A673 (cell line): ENCODE results near the gene MAPK8IP3. TPM values are rescaled to one million over a fixed set of nuclear protein-coding genes. Genes with fewer than 3 reads are reported as not detected.

ENCODE experiments used
- BruUV-seq: library from RNA; stranded (reverse); fragments of 400-500 nt; replicated peaks from 2 replicates; lab custom pipeline; 2021; lab: Mats Ljungman, UMichigan
- CTCF ChIA-PET: fragments of 300-600 bp; sonication (Branson Sonifier 250); formaldehyde crosslinking; loops from one replicate; lab custom pipeline; 2022; ENCODE audit warnings: antibody characterized with exemption; lab: Charles Lee
- POLR2A ChIA-PET: fragments of 300-600 bp; sonication (Branson Sonifier 250); formaldehyde crosslinking; loops from one replicate; lab custom pipeline; 2022; ENCODE audit warnings: antibody characterized with exemption; ENCODE audit not compliant: low non-redundant PET; lab: Charles Lee
- DNase-seq: peaks from one replicate; pipeline ENCODE4 v3.0.0-alpha.2; 2015; ENCODE audit warnings: low spot score
- H3K27ac ChIP-seq: fragments of 200-600 bp; sonication (generic); 2 replicates; pipeline ENCODE4 v1.5.1; 2016; ENCODE audit warnings: mixed run types, low read depth, mild to moderate bottlenecking, mixed read lengths, antibody characterized with exemption, low read length; ENCODE audit not compliant: poor library complexity, severe bottlenecking
- H3K27me3 ChIP-seq: fragments of 200-600 bp; sonication (generic); replicated peaks from 2 replicates; pipeline ENCODE4 v1.6.1; 2017; ENCODE audit warnings: mixed run types, low read depth, mild to moderate bottlenecking, mixed read lengths, antibody characterized with exemption, low read length; ENCODE audit not compliant: insufficient read depth, poor library complexity
- H3K36me3 ChIP-seq: fragments of 200-600 bp; sonication (generic); 2 replicates; pipeline ENCODE4 v1.6.1; 2016; ENCODE audit warnings: mixed run types, mild to moderate bottlenecking, mixed read lengths, antibody characterized with exemption, low read length; ENCODE audit not compliant: insufficient read depth, poor library complexity, severe bottlenecking
- H3K4me1 ChIP-seq: fragments of 200-600 bp; sonication (generic); 2 replicates; pipeline ENCODE4 v1.6.1; 2017; ENCODE audit warnings: mixed run types, mild to moderate bottlenecking, mixed read lengths, antibody characterized with exemption, low read length; ENCODE audit not compliant: insufficient read depth, poor library complexity, severe bottlenecking
- H3K4me3 ChIP-seq: fragments of 200-600 bp; sonication (generic); 2 replicates; pipeline ENCODE4 v1.5.1; 2016; ENCODE audit warnings: low read depth, mixed run types, mild to moderate bottlenecking, mixed read lengths, low read length; ENCODE audit not compliant: poor library complexity, severe bottlenecking
- H3K9me3 ChIP-seq: fragments of 200-600 bp; sonication (generic); 2 replicates; pipeline ENCODE4 v1.6.1; 2016; ENCODE audit warnings: mixed run types, low read depth, mild to moderate bottlenecking, mixed read lengths, antibody characterized with exemption, low read length; ENCODE audit not compliant: poor library complexity, severe bottlenecking
- EZH2 ChIP-seq: fragments of 200-600 bp; sonication (generic); IDR thresholded peaks from 2 replicates; pipeline ENCODE4 v1.6.1; 2017; ENCODE audit warnings: borderline replicate concordance, low read depth, mild to moderate bottlenecking, mixed read lengths, antibody characterized with exemption, low read length; ENCODE audit not compliant: poor library complexity, severe bottlenecking
- intact Hi-C: fragments of 100-400 bp; cut with micrococcal nuclease; formaldehyde crosslinking; loops from one replicate; pipeline ENCODE4 v1.10.0; 2022; ENCODE audit not compliant: unreplicated experiment
- total RNA-seq: library from RNA; stranded (reverse); gene quantifications from 2 replicates; pipeline ENCODE4 v1.2.3, GENCODE V29; 2021
- TF ChIP-seq, protein P1 (sequence below): fragments of 300-800, 200-600 bp; sonication (generic); conservative IDR thresholded peaks from 2 replicates; pipeline ENCODE4 v1.5.1; 2017; ENCODE audit warnings: low read depth, mild to moderate bottlenecking, antibody characterized with exemption, low read length, moderate library complexity, mixed read lengths

MAPK8IP3 gene
- total RNA-seq, 1 experiment from 2014 or later: 69.2 TPM

DNA sequence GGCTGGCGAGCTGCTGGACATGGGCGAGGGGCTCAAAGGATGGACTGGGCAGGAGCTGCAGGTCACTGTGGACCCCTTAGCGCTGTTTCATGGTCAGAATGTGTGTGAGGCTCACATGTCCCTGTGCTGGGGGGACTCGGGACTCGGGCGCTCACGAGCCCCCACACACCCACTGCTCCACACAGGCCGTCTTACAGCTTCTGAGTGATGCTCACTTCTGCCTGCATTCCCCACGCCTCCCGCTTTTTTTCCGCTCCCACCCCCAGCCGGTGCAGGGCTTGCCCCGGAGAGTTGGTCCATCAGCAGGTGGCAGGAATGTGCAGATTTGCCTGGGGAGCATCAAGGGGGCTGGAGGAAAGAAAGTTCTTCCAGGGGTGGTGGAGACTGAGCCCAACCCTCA, 48.2 kb upstream of the MAPK8IP3 start:
- ChIA-PET POLR2A (no interaction called here), CTCF (no interaction called here)
- TF ChIP-seq EZH2: no peak
- TF ChIP-seq, protein P1, sequence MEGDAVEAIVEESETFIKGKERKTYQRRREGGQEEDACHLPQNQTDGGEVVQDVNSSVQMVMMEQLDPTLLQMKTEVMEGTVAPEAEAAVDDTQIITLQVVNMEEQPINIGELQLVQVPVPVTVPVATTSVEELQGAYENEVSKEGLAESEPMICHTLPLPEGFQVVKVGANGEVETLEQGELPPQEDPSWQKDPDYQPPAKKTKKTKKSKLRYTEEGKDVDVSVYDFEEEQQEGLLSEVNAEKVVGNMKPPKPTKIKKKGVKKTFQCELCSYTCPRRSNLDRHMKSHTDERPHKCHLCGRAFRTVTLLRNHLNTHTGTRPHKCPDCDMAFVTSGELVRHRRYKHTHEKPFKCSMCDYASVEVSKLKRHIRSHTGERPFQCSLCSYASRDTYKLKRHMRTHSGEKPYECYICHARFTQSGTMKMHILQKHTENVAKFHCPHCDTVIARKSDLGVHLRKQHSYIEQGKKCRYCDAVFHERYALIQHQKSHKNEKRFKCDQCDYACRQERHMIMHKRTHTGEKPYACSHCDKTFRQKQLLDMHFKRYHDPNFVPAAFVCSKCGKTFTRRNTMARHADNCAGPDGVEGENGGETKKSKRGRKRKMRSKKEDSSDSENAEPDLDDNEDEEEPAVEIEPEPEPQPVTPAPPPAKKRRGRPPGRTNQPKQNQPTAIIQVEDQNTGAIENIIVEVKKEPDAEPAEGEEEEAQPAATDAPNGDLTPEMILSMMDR: no peak
- Histone ChIP-seq H3K4me3 (no peak overlapping the region), H3K27ac (no peak overlapping the region), H3K36me3 (peaks cover 50% of the 10 kb centered on the region), H3K4me1 (no peaks in the 10 kb centered on the region), H3K27me3 (no peaks in the 10 kb centered on the region), H3K9me3 (no peaks in the 10 kb centered on the region)
- DNase-seq: no peak
- intact Hi-C loops: no loop called here
- no TSS peak for BruUV-seq

DNA sequence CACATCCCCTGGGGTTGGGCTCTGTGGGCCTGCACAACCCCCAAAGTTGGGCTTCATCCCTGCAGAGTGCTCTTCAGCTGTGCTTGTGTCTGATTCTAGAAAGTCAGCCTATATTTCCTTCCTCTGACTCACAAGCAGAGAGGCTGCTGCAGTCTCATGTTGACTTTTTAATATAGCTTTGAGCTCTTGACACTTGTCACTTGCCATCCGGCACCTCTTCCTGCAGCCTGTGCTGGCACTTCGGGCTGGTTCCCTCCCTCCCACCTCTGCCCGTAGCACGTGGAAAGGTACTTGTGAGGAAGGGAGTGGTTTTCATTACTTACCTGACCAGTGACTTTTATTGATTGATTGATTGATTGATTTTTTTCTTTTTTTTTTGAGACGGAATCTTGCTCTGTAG, 47.0 kb upstream of the MAPK8IP3 start:
- no TSS peak for BruUV-seq
- Histone ChIP-seq H3K4me1 (no peaks in the 10 kb centered on the region), H3K27ac (no peak overlapping the region), H3K27me3 (no peaks in the 10 kb centered on the region), H3K36me3 (peaks cover 55% of the 10 kb centered on the region), H3K9me3 (no peaks in the 10 kb centered on the region), H3K4me3 (no peak overlapping the region)
- ChIA-PET CTCF (no interaction called here), POLR2A (no interaction called here)
- intact Hi-C loops: no loop called here
- no peak for DNase-seq
- TF ChIP-seq, protein P1: no peak
- no peak for TF ChIP-seq EZH2

DNA sequence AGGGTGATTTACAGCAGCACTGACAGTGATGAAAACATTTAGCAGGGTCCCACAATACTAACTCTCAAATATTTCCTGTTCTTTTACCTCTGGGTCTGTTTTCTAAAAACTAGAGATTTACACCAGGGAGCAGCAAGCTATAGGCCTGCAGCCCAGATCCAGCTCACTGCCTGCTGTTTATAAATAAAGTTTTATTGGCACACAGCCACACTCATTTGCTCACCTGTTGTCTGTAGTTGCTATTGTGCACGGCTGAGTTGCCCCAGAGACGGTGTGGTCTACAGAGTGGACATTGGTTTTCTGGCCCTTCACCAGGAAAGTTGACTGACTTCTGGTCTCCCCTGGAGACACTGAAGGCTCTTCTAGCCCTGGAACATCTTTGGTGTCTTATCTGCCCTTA, 44.2 kb upstream of the MAPK8IP3 start:
- H3K27me3 ChIP-seq: no peaks in the 10 kb centered on the region
- TF ChIP-seq, protein P1: no peak
- TF ChIP-seq EZH2: no peak
- no peak for DNase-seq
- no peak overlapping the region for H3K27ac ChIP-seq
- no peak overlapping the region for H3K4me3 ChIP-seq
- ChIA-PET POLR2A (no interaction called here), CTCF (no interaction called here)
- H3K36me3 ChIP-seq: peaks cover 56% of the 10 kb centered on the region
- no TSS peak for BruUV-seq
- intact Hi-C loops: no loop called here
- no peaks in the 10 kb centered on the region for H3K4me1 ChIP-seq
- H3K9me3 ChIP-seq: no peaks in the 10 kb centered on the region
